ENCODE results near the gene MICALL1.

- TF ChIP-seq POU2F2 (IDR thresholded peaks at IDR 0.05; ENCODE audit: low read depth, low read length), result no peak
- no peak for TF ChIP-seq POLR2A (IDR thresholded peaks at IDR 0.05; ENCODE audit: low read depth, low read length)
- TF ChIP-seq POLR2AphosphoS5 (IDR thresholded peaks at IDR 0.05; ENCODE audit: low read depth, low read length), result no peak
- no peak for TF ChIP-seq TAF1 (IDR thresholded peaks at IDR 0.05; ENCODE audit: low read depth, low read length)
Observed at GRCh38 chr22:37970864-37971263, 64.8 kb downstream of the MICALL1 start.
